HG02840 (cell line): ENCODE measurements around the gene ZNF649.

ENCODE experiments used
- ATAC-seq: cut with Tn5 transposase; IDR thresholded peaks from one replicate; pipeline ENCODE4 v1.9.1; 2021; ENCODE audit warnings: mild to moderate bottlenecking, moderate library complexity, moderate number of reproducible peaks; ENCODE audit not compliant: unreplicated experiment, low FRiP score

The ZNF649 gene

DNA sequence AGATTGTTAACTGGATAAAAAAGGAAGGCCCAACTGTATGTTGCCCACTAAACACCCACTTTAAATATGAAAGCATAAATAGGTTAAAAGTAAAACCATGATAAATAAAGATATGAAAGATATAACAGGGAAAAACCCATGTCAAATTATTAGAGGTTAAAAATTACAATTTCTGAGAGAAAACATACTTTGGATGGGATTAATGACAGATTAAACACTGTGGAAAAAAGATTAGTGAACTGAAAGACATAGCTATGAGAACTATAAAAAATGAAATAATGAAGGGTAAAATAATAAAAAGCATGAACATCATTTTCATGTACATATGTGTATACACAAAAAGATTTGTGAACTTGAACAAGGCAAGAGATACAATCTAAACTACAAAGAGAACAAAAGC, 14.9 kb downstream of the ZNF649 start:
- no peak for ATAC-seq

DNA sequence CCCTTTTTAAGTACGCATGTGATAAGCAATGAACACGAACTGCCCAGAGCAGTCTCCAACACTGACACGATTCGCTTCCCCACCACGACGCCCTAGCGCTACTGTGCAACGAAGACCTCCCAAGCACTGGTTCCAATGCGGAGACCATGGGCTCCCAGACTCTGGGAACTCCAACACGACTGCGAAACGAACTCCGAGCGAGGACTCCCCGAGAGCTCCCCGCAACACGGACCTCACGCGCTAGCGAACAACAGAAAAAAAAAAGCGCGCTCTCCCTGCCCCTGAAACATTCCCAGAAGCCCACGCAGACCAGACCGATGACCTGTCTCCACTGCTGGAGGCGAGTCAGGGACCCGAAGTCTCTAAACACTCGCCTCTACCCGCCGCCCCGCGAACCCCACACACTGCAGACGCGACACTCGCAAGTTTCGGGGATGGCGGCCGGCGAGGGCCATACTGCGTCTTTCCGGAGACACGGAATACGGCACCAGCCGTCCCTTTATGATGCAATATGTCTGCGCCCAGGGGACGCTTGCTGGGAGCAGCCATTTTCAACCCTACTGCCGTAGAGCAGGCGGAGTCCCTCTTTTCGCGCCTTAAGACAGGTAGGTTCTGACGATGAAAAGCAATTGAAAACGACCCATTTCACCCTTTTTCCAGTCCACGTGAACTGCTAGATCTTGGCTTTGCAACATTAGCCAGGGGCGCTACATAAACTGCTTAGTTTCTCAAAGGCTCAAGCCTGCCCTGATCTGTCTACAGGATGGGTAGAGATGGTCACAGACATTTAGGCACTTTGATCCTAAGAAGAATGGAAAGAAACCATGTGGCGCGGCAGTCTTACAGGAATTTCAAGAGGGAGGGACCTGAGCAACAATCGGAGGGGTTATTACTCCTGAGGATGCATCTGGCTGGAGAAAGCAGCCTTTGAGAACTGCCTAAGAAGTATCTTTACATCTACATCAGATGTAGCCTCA, 17.0 kb downstream of the ZNF649 start, which contains the start of gene ZNF577:
TSS of gene ZNF577 (minus strand) at position 430 of the 977 bp plus-strand sequence. CDS start 7,569 bp downstream, outside the sequence.
- ATAC-seq, result no peak

DNA sequence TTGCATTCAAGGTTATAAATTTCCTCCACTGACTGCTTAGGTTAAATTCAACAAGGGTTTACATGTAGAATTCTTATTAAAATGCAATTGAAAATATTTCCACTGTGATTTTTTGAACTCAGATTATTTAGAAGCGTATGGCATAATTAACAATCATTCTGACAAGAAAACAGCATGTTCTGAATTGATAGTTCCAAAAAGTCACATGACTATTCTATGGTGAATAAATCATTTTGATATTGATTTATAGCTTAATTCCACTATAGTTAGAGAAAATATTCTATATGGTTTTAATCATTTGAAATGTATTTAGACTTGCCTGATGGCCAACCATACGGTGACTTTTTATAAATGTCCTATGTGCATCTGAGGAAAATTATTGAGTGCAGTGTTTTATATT, 20.1 kb downstream of the ZNF649 start:
- no peak for ATAC-seq

DNA sequence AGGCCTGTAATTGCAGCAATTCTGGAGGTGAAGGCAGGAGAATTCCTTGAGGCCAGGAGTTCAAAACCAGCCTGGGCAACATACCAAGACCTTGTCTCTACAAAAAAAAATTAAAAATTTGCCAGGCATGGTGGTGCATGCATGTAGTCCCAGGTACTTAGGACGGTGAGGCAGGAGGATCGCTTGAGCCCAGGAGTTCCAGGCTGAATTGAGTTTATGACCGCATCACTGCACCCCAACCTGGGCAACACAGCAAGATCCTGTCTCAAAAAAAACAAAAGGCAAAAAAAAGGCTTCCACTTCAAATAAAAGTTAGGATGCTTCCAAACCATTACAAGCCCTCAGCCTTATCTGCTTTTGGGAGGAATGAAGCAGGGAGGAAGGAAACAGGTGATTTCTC, 22.3 kb downstream of the ZNF649 start:
- ATAC-seq, result no peak

DNA sequence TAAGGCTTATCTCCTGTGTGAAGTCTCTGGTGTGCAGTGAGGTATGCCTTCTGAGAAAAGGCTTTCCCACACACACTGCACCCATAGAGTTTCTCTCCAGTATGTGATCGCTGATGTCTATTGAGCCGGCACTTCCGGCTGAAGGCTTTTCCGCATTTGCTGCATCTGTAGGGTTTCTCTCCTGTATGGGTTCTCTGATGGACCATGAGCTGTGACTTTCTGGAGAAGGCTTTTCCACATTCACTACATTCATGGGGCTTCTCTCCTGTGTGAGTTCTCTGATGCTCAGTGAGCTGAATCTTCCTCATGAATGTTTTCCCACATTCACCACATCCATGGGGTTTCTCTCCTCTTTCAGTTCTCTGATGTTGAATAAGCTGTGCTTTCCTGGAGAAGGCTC, 31.7 kb downstream of the ZNF649 start:
- no peak for ATAC-seq

DNA sequence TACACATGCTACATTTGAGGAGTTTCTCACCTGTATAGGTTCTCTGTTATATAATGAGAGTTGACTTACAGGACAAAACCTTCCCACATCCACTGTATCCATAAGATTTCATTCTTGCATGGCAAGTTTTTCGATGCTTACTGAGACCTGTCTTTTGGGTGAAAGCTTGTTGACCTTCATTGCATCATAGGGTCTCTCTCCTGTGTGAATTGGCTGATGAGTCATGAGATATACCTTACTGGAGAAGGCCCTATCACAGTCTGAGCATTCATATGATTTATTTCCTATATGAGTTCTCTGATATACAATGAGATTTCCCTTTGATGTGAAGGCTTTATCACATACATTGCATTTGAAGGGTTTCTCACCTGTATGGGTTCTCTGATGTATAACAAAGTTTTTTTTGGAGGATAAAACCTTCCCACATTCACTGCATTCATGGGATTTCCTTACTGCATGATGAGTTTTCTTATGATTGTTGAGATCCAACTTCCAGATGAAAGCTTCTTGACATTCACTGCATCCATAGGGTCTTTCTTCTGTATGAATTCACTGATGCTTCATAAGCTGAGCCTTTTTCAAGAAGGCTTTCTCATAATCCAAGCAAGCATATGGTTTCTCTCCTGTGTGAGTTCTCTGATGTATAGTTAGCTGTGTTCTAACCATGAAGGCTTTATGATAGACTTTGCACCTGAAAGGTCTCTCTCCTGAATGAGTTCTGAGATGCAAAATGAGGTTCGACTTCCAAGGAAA, 42.8 kb downstream of the ZNF649 start:
- ATAC-seq, result no peak
